NT2/D1 (cell line): Measurements from ENCODE around the gene CSF2RB.
"Not testable (repeated sequence)": the region's sequence is repeated elsewhere in the genome, so short reads cannot be mapped to it uniquely, and the experiment has no call there.

Source experiments
- YY1 ChIP-seq: IDR thresholded peaks from 2 replicates; pipeline ENCODE4 v1.6.1; 2011; ENCODE audit not compliant: insufficient read length, insufficient read depth
- ZNF274 ChIP-seq: IDR thresholded peaks from 2 replicates; pipeline ENCODE4 v1.6.1; 2011; ENCODE audit warnings: mild to moderate bottlenecking, low read depth, low read length

- not testable (repeated sequence) for TF ChIP-seq ZNF274, YY1
Measured at GRCh38 chr22:36989012-36989411, 75.6 kb downstream of the CSF2RB start.
